ENCODE results near the gene SYNDIG1. TPM values are rescaled to one million over a fixed set of nuclear protein-coding genes. Genes with fewer than 3 reads are reported as not detected.
"Not testable (repeated sequence)": the region's sequence is repeated elsewhere in the genome, so short reads cannot be mapped to it uniquely, and the experiment has no call there.

SYNDIG1 gene
- total RNA-seq, 1 donor = 1.6 TPM

DNA sequence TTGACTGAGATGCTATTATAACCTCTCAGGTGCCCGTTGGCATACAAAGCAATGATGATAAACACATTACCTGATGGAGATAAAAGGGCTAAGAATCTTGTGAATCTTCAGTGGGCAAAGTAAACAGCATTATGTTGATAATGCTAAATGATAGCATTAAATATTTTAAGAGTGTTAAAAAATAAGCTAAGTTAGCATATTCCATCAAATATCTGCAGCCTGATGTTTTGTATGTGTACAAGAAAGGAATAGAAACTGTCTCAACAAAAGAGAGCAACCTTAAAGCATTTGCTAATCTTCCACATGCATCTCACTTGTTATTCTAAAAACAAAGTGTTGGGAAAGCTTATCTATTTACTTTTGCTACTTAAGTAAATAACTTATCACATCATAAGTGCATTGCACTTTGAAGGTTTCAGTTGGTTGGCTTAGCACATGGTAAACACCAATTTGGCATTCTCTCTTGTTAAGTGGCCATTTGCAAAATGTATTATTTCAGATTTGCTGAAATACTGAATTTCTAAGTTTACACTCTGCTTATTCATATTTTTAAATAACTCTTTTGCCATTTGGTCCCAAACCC is 151.6 kb downstream of the SYNDIG1 start:
- H3K4me3 ChIP-seq (ENCODE audit: low read depth, low read length) = no peak overlapping the region
- TF ChIP-seq, protein P1, sequence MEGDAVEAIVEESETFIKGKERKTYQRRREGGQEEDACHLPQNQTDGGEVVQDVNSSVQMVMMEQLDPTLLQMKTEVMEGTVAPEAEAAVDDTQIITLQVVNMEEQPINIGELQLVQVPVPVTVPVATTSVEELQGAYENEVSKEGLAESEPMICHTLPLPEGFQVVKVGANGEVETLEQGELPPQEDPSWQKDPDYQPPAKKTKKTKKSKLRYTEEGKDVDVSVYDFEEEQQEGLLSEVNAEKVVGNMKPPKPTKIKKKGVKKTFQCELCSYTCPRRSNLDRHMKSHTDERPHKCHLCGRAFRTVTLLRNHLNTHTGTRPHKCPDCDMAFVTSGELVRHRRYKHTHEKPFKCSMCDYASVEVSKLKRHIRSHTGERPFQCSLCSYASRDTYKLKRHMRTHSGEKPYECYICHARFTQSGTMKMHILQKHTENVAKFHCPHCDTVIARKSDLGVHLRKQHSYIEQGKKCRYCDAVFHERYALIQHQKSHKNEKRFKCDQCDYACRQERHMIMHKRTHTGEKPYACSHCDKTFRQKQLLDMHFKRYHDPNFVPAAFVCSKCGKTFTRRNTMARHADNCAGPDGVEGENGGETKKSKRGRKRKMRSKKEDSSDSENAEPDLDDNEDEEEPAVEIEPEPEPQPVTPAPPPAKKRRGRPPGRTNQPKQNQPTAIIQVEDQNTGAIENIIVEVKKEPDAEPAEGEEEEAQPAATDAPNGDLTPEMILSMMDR (IDR thresholded peaks at IDR 0.05; ENCODE audit: insufficient read depth, low read length) = no peak
- no peak for DNase-seq (ENCODE audit: low read depth)

DNA sequence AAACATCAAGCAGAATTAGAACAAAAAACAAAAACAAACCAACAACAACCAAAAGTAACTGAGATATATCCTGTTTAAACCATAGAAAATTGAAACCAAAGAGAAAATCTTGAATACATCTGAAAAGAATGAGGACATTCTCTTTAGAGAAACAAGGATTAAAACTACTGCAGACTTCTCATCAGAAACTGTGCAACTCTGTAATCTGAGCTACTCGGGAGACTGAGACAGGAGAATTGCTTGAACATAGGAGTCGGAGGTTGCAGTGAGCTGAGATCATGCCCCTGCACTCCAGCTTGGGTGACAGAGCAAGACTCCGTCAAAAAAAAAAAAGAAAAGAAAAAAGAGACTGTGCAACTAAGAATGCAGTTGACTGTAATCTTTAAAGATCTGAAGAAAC is 153.4 kb downstream of the SYNDIG1 start:
- no peak overlapping the region for H3K4me3 ChIP-seq (ENCODE audit: low read depth, low read length)
- DNase-seq (ENCODE audit: low read depth) = no peak
- TF ChIP-seq, protein P1 (IDR thresholded peaks at IDR 0.05; ENCODE audit: insufficient read depth, low read length) = no peak

DNA sequence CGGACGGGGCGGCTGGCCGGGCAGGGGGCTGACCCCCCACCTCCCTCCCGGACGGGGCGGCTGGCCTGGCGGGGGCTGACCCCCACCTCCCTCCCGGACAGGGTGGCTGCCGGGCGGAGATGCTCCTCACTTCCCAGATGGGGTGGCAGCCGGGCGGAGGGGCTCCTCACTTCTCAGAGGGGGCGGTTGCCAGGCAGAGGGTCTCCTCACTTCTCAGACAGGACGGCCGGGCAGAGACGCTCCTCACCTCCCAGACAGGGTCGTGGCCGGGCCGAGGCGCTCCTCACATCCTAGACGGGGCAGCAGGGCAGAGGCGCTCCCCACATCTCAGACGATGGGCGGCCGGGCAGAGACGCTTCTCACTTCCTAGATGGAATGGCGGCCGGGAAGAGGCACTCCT is 156.7 kb downstream of the SYNDIG1 start:
- not testable (repeated sequence) for DNase-seq (ENCODE audit: low read depth); H3K4me3 ChIP-seq (ENCODE audit: low read depth, low read length)

DNA sequence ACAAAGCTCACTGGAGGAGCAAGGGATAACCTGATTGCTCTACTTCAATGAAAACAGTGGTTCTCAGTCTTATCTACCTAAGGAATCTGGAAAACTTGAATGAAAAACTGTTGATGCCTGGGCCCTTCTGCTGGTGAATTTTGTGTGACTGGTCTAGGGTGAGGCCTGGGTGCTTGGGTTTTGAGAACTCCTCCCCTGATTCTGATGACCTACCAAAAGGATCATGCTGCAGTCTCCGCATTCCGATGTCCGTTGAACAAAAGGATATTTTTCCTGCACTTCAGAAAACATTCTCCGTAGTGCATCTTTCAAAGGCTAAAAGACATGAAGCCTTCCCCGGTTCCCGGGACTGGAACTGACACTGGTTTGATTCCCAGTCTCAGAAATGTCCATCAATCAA is 157.9 kb downstream of the SYNDIG1 start:
- TF ChIP-seq, protein P1 (IDR thresholded peaks at IDR 0.05; ENCODE audit: insufficient read depth, low read length) = no peak
- H3K4me3 ChIP-seq (ENCODE audit: low read depth, low read length) = no peak overlapping the region

DNA sequence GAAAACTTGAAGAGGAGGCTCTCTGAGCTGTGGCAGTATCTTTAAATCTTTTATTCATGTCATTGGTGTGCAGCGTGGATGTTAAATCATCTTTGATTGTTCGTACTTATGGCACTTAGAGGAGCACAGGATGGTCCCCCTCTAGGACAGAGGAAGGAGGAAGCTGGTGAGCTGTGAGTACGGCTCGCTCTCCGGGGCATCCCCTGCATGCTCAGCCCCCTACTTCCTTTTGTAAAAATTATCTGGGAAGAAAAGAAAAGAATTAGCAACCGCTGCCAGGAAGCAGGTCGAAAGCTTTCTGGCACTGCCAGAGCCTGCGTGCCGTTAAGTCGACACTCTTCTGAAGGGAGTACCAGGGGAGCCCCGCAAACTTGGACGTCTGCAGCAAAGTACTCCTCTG is 158.5 kb downstream of the SYNDIG1 start:
- H3K4me3 ChIP-seq (ENCODE audit: low read depth, low read length) = no peak overlapping the region
- TF ChIP-seq, protein P1 (IDR thresholded peaks at IDR 0.05; ENCODE audit: insufficient read depth, low read length) = no peak
- no peak for DNase-seq (ENCODE audit: low read depth)

More for the DNA sequence above, 157.9 kb downstream of the SYNDIG1 start:
- DNase-seq (ENCODE audit: low read depth) = no peak

DNA sequence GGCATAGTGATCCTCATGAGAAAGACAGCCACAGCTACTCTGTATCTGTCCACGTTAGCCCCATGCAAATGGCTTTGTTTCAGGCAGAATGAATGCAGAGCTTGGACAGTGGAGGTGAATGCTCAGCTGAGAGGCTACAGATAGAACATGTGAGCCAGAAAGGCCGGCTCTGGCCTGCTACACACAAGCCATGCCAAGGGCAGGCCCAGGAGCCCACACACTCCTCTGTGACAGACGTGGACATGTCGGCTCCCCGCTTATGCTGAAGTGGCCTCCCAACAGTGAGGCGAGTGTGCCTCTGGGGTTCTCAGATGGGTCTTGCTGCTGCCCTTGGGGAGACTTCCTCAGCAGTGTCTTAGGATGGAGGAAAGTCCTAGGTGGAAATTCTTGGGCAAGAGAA is 159.6 kb downstream of the SYNDIG1 start:
- H3K4me3 ChIP-seq (ENCODE audit: low read depth, low read length) = no peak overlapping the region
- DNase-seq (ENCODE audit: low read depth) = no peak
- TF ChIP-seq, protein P1 (IDR thresholded peaks at IDR 0.05; ENCODE audit: insufficient read depth, low read length) = no peak

DNA sequence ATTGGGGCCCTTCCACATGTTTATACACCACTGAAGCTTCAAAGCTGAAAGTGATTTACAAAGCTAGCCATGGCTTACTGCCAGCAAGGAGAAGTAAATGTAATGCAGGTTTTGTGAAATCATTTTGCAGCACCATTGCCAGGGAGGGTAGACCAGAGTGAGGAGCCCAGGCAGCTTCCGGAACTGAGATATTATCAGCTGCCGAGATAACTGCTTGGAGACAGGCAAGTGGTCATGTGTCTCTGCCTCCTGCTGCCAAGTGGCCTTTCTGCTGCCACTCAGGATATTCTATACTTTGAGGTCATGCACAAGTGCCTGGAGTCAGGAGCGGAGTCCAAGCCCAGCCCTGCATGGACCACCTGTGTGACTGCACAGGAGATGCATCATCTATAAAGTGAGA is 160.2 kb downstream of the SYNDIG1 start:
- DNase-seq (ENCODE audit: low read depth) = peak; percentile 28
- TF ChIP-seq, protein P1 (IDR thresholded peaks at IDR 0.05; ENCODE audit: insufficient read depth, low read length) = no peak
- H3K4me3 ChIP-seq (ENCODE audit: low read depth, low read length) = no peak overlapping the region
